Testis (tissue), 2 donors: ENCODE measurements around the gene DOK6.

ENCODE experiments used
- POLR2A ChIP-seq: fragments of 450-650 bp; IDR thresholded peaks from one replicate; pipeline ENCODE4 v1.6.1; 2017; ENCODE audit warnings: antibody characterized with exemption, mild to moderate bottlenecking, moderate library complexity
- TF ChIP-seq, protein P1 (sequence below), 3 experiments: fragments of 450-650 bp in 2 of 3; fragments of 200-600 bp in 1 of 3; sonication (generic) in 1 of 3; IDR thresholded peaks; one replicate each; pipeline ENCODE4 v1.5.1; 2016 to 2019; ENCODE audit warnings: antibody characterized with exemption in 3 of 3, mild to moderate bottlenecking in 2 of 3, moderate library complexity in 1 of 3

GRCh38 chr18:69727912-69728572 is 327.4 kb downstream of the DOK6 start:
- TF ChIP-seq, protein P1, sequence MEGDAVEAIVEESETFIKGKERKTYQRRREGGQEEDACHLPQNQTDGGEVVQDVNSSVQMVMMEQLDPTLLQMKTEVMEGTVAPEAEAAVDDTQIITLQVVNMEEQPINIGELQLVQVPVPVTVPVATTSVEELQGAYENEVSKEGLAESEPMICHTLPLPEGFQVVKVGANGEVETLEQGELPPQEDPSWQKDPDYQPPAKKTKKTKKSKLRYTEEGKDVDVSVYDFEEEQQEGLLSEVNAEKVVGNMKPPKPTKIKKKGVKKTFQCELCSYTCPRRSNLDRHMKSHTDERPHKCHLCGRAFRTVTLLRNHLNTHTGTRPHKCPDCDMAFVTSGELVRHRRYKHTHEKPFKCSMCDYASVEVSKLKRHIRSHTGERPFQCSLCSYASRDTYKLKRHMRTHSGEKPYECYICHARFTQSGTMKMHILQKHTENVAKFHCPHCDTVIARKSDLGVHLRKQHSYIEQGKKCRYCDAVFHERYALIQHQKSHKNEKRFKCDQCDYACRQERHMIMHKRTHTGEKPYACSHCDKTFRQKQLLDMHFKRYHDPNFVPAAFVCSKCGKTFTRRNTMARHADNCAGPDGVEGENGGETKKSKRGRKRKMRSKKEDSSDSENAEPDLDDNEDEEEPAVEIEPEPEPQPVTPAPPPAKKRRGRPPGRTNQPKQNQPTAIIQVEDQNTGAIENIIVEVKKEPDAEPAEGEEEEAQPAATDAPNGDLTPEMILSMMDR (IDR thresholded peaks at IDR 0.05) = no peak
- TF ChIP-seq POLR2A = no peak
